ENCODE data around the gene NUP93. TPM values are rescaled to one million over a fixed set of nuclear protein-coding genes. Genes with fewer than 3 reads are reported as not detected.

NUP93 gene
- total RNA-seq, 1 experiment from 2014 or later: 165 TPM

GRCh38 chr16:56788435-56788834 lies 58.5 kb downstream of the NUP93 start:
- Histone ChIP-seq H2AK5ac (ENCODE audit: insufficient read length, low read length) (no peak overlapping the region), H3K23ac (ENCODE audit: insufficient read length, low read depth, low read length) (no peak overlapping the region), H2AFZ (ENCODE audit: low read length) (no peak overlapping the region), H3K27ac (ENCODE audit: insufficient read length, low read depth, low read length) (no peak overlapping the region), H3K18ac (ENCODE audit: insufficient read length, low read depth, low read length) (no peak overlapping the region), H2BK120ac (ENCODE audit: low read depth, low read length, poor library complexity, severe bottlenecking) (no peak overlapping the region), H4K91ac (ENCODE audit: insufficient read length, low read depth, low read length) (no peak overlapping the region), H3K56ac (ENCODE audit: insufficient read length, low read depth, low read length) (no peak overlapping the region), H2BK15ac (ENCODE audit: low read depth, low read length) (no peak overlapping the region), H4K20me1 (ENCODE audit: control insufficient read depth, insufficient read depth, insufficient read length) (no peaks in the 10 kb centered on the region), H3K27me3 (ENCODE audit: insufficient read depth, low read length) (no peaks in the 10 kb centered on the region), H3K14ac (ENCODE audit: insufficient read depth, low read length) (no peak overlapping the region), H3K9ac (ENCODE audit: extremely low read depth, insufficient read length, low read length) (no peak overlapping the region), H2BK12ac (ENCODE audit: insufficient read length, low read depth, low read length) (no peak overlapping the region), H4K8ac (replicated peaks; ENCODE audit: insufficient read length, low read depth, low read length) (no peak overlapping the region), H3K9me3 (ENCODE audit: control insufficient read depth, low read depth, low read length) (no peaks in the 10 kb centered on the region), H3K79me2 (ENCODE audit: insufficient read depth, low read length) (peaks cover 2% of the 10 kb centered on the region; the same call in 1 of the 2 replicates), H3K4me1 (ENCODE audit: insufficient read depth, low read length) (peaks cover 15% of the 10 kb centered on the region), H2BK20ac (ENCODE audit: low read depth, low read length, poor library complexity, severe bottlenecking) (no peak overlapping the region), H4K5ac (ENCODE audit: insufficient read length, low read depth, low read length) (no peak overlapping the region), H2BK5ac (ENCODE audit: insufficient read length, low read length) (no peak overlapping the region), H3T11ph (ENCODE audit: low read length) (no peak overlapping the region), H3K79me1 (ENCODE audit: insufficient read depth, low read depth, low read length, poor library complexity, severe bottlenecking) (no peaks in the 10 kb centered on the region), H3K4me2 (ENCODE audit: insufficient read depth, insufficient read length, low read length) (no peak overlapping the region), H3K23me2 (ENCODE audit: insufficient read length, low read depth, low read length, poor library complexity, severe bottlenecking) (no peaks in the 10 kb centered on the region), H3K4ac (ENCODE audit: low read depth, low read length) (no peak overlapping the region)
- H3K27ac Mint-ChIP-seq: peak overlapping the region in 1 of 3 experiments; percentile 51; a peak in 1 of 7 replicates
- no peak overlapping the region for H3K4me3 Mint-ChIP-seq
- H3K27me3 Mint-ChIP-seq (ENCODE audit: low read depth): no peaks in the 10 kb centered on the region
- no peak for TF ChIP-seq CTCF (conservative IDR thresholded peaks at IDR 0.05)
- H3K4me1 Mint-ChIP-seq: peaks cover 50 to 51% of the 10 kb centered on the region in 2 experiments
- no peaks in the 10 kb centered on the region for H3K36me3 Mint-ChIP-seq (ENCODE audit: insufficient read depth in 1 of 3, low read depth in 3 of 3)
- WGBS (ENCODE audit: extremely low coverage, insufficient read length, low lambda C conversion rate): no CpG with 5 or more reads among the region's 4 CpGs
- H3K9me3 Mint-ChIP-seq: no peaks in the 10 kb centered on the region
- no peak for DNase-seq

Measured in H9 (cell line).